ENCODE data around the gene UROC1. TPM values are rescaled to one million over a fixed set of nuclear protein-coding genes. Genes with fewer than 3 reads are reported as not detected.

Gene UROC1
- total and polyA plus RNA-seq, 2 of the 13 experiments (the other 11 are each of a cell fraction or from before 2014, with no cell fraction given): 0.71 to 1.3 TPM

- TF ChIP-seq TEAD2 (CRISPR knock-in tag; IDR thresholded peaks at IDR 0.05) (no peak), NFRKB (IDR thresholded peaks at IDR 0.05) (no peak), MTA3 (CRISPR knock-in tag; IDR thresholded peaks at IDR 0.05) (no peak), EED (CRISPR knock-in tag; IDR thresholded peaks at IDR 0.05) (no peak), ZNF574 (CRISPR knock-in tag; IDR thresholded peaks at IDR 0.05) (peak; percentile 65; the same call in 1 of the 2 replicates), TCF12 (IDR thresholded peaks at IDR 0.05) (no peak), TCF12 (CRISPR knock-in tag; IDR thresholded peaks at IDR 0.05) (no peak), HNF1A (IDR thresholded peaks at IDR 0.05; ENCODE audit: low read depth) (no peak), HNF1A (CRISPR knock-in tag; IDR thresholded peaks at IDR 0.05; ENCODE audit: borderline replicate concordance) (no peak), ZFP41 (CRISPR knock-in tag; IDR thresholded peaks at IDR 0.05; ENCODE audit: borderline replicate concordance) (no peak), CEBPB (IDR thresholded peaks at IDR 0.05; ENCODE audit: borderline replicate concordance, low read depth, low read length) (no peak), ZNF343 (CRISPR knock-in tag; IDR thresholded peaks at IDR 0.05) (no peak), MBD4 (IDR thresholded peaks at IDR 0.05; ENCODE audit: borderline replicate concordance, low read length) (no peak), THAP8 (CRISPR knock-in tag; IDR thresholded peaks at IDR 0.05; ENCODE audit: borderline replicate concordance) (no peak), ZBTB10 (CRISPR knock-in tag; IDR thresholded peaks at IDR 0.05; ENCODE audit: borderline replicate concordance) (no peak), EHMT2 (IDR thresholded peaks at IDR 0.05; ENCODE audit: borderline replicate concordance, low read depth, low read length) (no peak), ZFP91 (CRISPR knock-in tag; IDR thresholded peaks at IDR 0.05; ENCODE audit: borderline replicate concordance) (peak; percentile 16; the same call in 1 of the 2 replicates), MXI1 (IDR thresholded peaks at IDR 0.05; ENCODE audit: borderline replicate concordance, low read depth, low read length) (no peak; the same call in 2 of the 3 replicates)
Measured at GRCh38 chr3:126487151-126487771, 30.3 kb downstream of the UROC1 start (continued).
